Measurements from ENCODE around the gene PRELID3B.
A peak's percentile ranks its signal among the peaks of the same experiment; 100 is the strongest.

GRCh38 chr20:59055302-59055701, 12.7 kb upstream of the PRELID3B start:
- TF ChIP-seq CTCF (conservative IDR thresholded peaks at IDR 0.05; ENCODE audit: low read depth, low read length) (peak; percentile 80), EZH2phosphoT487 (IDR thresholded peaks at IDR 0.05; ENCODE audit: borderline replicate concordance, low read length) (no peak), EZH2 (IDR thresholded peaks at IDR 0.05; ENCODE audit: low read length, unreplicated experiment) (no peak)
